Measurements from ENCODE around the gene CDK5RAP2.

Gene CDK5RAP2

GRCh38 chr9:120391691-120392090, 188.3 kb downstream of the CDK5RAP2 start:
- ChIA-PET CTCF (no interaction called here), POLR2A (no interaction called here)
- Histone ChIP-seq H3K4me1 (ENCODE audit: control insufficient read depth, insufficient read depth, low read length) (peaks cover 3% of the 10 kb centered on the region), H3K36me3 (ENCODE audit: control insufficient read depth in 2 of 2, insufficient read depth in 1 of 2, low read length in 2 of 2) (peaks cover 8 to 88% of the 10 kb centered on the region in 2 experiments; a peak in 2 of 3 replicates), H3K9me3 (ENCODE audit: control insufficient read depth, insufficient read depth, low read depth, low read length) (no peaks in the 10 kb centered on the region), H3K27ac (ENCODE audit: extremely low read depth, low read depth, low read length) (no peak overlapping the region), H3K4me3 (ENCODE audit: low read depth, low read length) (no peak overlapping the region)
- TF ChIP-seq, protein P1, sequence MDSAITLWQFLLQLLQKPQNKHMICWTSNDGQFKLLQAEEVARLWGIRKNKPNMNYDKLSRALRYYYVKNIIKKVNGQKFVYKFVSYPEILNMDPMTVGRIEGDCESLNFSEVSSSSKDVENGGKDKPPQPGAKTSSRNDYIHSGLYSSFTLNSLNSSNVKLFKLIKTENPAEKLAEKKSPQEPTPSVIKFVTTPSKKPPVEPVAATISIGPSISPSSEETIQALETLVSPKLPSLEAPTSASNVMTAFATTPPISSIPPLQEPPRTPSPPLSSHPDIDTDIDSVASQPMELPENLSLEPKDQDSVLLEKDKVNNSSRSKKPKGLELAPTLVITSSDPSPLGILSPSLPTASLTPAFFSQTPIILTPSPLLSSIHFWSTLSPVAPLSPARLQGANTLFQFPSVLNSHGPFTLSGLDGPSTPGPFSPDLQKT (IDR thresholded peaks at IDR 0.05; ENCODE audit: borderline replicate concordance, low read depth, low read length): no peak
- TF ChIP-seq ZNF747 (tag by site-specific recombination; IDR thresholded peaks at IDR 0.05) (no peak), ZNF112 (tag by site-specific recombination; IDR thresholded peaks at IDR 0.05) (no peak), ZNF302 (tag by site-specific recombination; IDR thresholded peaks at IDR 0.05; ENCODE audit: low read depth) (no peak), ZNF280C (tag by site-specific recombination; IDR thresholded peaks at IDR 0.05) (no peak), SP3 (tag by site-specific recombination; IDR thresholded peaks at IDR 0.05) (no peak), BCL11B (tag by site-specific recombination; IDR thresholded peaks at IDR 0.05; ENCODE audit: low read depth) (no peak), RBAK (tag by site-specific recombination; IDR thresholded peaks at IDR 0.05) (no peak), ZNF777 (tag by site-specific recombination; IDR thresholded peaks at IDR 0.05; ENCODE audit: borderline replicate concordance) (no peak), PRDM2 (tag by site-specific recombination; IDR thresholded peaks at IDR 0.05; ENCODE audit: borderline replicate concordance) (no peak), ZNF37A (tag by site-specific recombination; IDR thresholded peaks at IDR 0.05) (no peak), ZNF596 (tag by site-specific recombination; IDR thresholded peaks at IDR 0.05) (no peak), OSR2 (tag by site-specific recombination; IDR thresholded peaks at IDR 0.05) (no peak), ZNF221 (tag by site-specific recombination; IDR thresholded peaks at IDR 0.05; ENCODE audit: borderline replicate concordance) (no peak), GLIS2 (tag by site-specific recombination; IDR thresholded peaks at IDR 0.05) (no peak), ZNF501 (tag by site-specific recombination; IDR thresholded peaks at IDR 0.05) (no peak), BCL11A (tag by site-specific recombination; IDR thresholded peaks at IDR 0.05; ENCODE audit: low read depth) (no peak), ZNF785 (tag by site-specific recombination; IDR thresholded peaks at IDR 0.05) (no peak)
